HepG2 (cell line): ENCODE results near the gene IGFBP6. TPM values are rescaled to one million over a fixed set of nuclear protein-coding genes. Genes with fewer than 3 reads are reported as not detected.

Experiments used
- ATAC-seq: fragments of 200-7000 bp; cut with Tn5 transposase; 3 replicates; pipeline ENCODE4 v1.9.1; 2020; ENCODE audit warnings: mild to moderate bottlenecking, moderate library complexity
- BruUV-seq: library from RNA; stranded (reverse); fragments of 400-500 nt; replicated peaks from 2 replicates; lab custom pipeline; 2021; lab: Mats Ljungman, UMichigan
- CTCF ChIA-PET: fragments of 300-600 bp; formaldehyde crosslinking; extraction: SDS; loops from one replicate; lab custom pipeline; 2021; ENCODE audit warnings: low total read pairs, inconsistent platforms, low intra/inter-chr PET ratio; lab: Yijun Ruan, JAX
- POLR2A ChIA-PET: fragments of 350-600 bp; sonication (Branson Sonifier 250); formaldehyde crosslinking; loops from one replicate; lab custom pipeline; 2020; ENCODE audit warnings: antibody characterized with exemption, inconsistent platforms; lab: Yijun Ruan, JAX
- DNase-seq: peaks from one replicate; pipeline ENCODE4 v3.0.0-alpha.2; 2015; ENCODE audit warnings: low spot score
- FAIRE-seq: peaks from 3 replicates; lab custom pipeline; 2011; peaks lifted over from hg19 to GRCh38; lab: Jason Lieb, UNC
- H2AFZ ChIP-seq: one replicate; pipeline ENCODE4 v1.6.1; 2011; ENCODE audit warnings: low read length, inconsistent platforms
- H3K27ac ChIP-seq: fragments of 300-600 bp; 3 replicates; pipeline ENCODE4 v1.8.0; 2011; ENCODE audit warnings: mixed run types, mild to moderate bottlenecking, mixed read lengths, low read length, inconsistent platforms; ENCODE audit not compliant: insufficient read depth; ENCODE audit errors: extremely low read length
- H3K27me3 ChIP-seq, 2 experiments: fragments of 200-600 bp in 1 of 2; 2 replicates in 1 of 2; 3 replicates in 1 of 2; pipeline versions ENCODE4 v1.6.0 to v1.8.0; 2011; ENCODE audit warnings: low read length in 2 of 2, mild to moderate bottlenecking in 2 of 2, moderate library complexity in 2 of 2, inconsistent platforms in 1 of 2; ENCODE audit not compliant: insufficient read depth in 2 of 2, control insufficient read depth in 1 of 2
- H3K36me3 ChIP-seq, 2 experiments: fragments of 200-600 bp in 1 of 2; replicated peaks in 1 of 2; 2 replicates in 1 of 2; 3 replicates in 1 of 2; pipeline versions ENCODE4 v1.5.1 to v1.8.0; 2011; ENCODE audit warnings: low read length in 2 of 2, inconsistent platforms in 1 of 2; ENCODE audit not compliant: insufficient read depth in 2 of 2, control insufficient read depth in 1 of 2
- H3K4me1 ChIP-seq: 2 replicates; pipeline ENCODE4 v1.5.1; 2012; ENCODE audit warnings: low read length, inconsistent platforms; ENCODE audit not compliant: insufficient read depth
- H3K4me2 ChIP-seq: 2 replicates; pipeline ENCODE4 v1.6.0; 2011; ENCODE audit warnings: low read depth, low read length, inconsistent platforms
- H3K4me3 ChIP-seq, 3 experiments: fragments of 200-600 bp in 1 of 3; sonication (generic), shearing (Covaris generic) in 1 of 3; replicated peaks in 1 of 3; 2 replicates each; pipeline ENCODE4 v1.5.1; 2011 to 2016; ENCODE audit warnings: low read length in 3 of 3, inconsistent platforms in 2 of 3, low read depth in 2 of 3, mild to moderate bottlenecking in 2 of 3, control low read depth in 1 of 3, mixed read lengths in 1 of 3; ENCODE audit not compliant: insufficient read depth in 1 of 3
- H3K79me2 ChIP-seq: one replicate; pipeline ENCODE4 v1.6.1; 2011; ENCODE audit warnings: low read length, inconsistent platforms; ENCODE audit not compliant: insufficient read depth
- H3K9ac ChIP-seq: 2 replicates; pipeline ENCODE4 v1.6.0; 2011; ENCODE audit warnings: mild to moderate bottlenecking, low read depth, low read length, inconsistent platforms; ENCODE audit not compliant: insufficient read depth
- H3K9me3 ChIP-seq: 2 replicates; pipeline ENCODE4 v1.5.1; 2012; ENCODE audit warnings: mild to moderate bottlenecking, low read length
- H4K20me1 ChIP-seq: 2 replicates; pipeline ENCODE4 v1.6.0; 2011; ENCODE audit warnings: inconsistent platforms, mild to moderate bottlenecking, low read length, moderate library complexity; ENCODE audit not compliant: insufficient read depth
- AHR ChIP-seq: IDR thresholded peaks from 2 replicates; pipeline ENCODE4 v1.6.1; 2018; ENCODE audit warnings: missing genetic modification reagents, missing compliant biosample characterization
- CEBPG ChIP-seq: IDR thresholded peaks from 2 replicates; pipeline ENCODE4 v1.6.1; 2016
- FOXK1 ChIP-seq: sonication (generic); formaldehyde crosslinking; IDR thresholded peaks from 2 replicates; pipeline ENCODE4 v1.4.0; 2020; ENCODE audit warnings: low read depth, missing genetic modification reagents, borderline replicate concordance
- HHEX ChIP-seq: IDR thresholded peaks from 2 replicates; pipeline ENCODE4 v1.6.1; 2016; ENCODE audit warnings: control low read depth
- JDP2 ChIP-seq: sonication (generic); formaldehyde crosslinking; IDR thresholded peaks from 2 replicates; pipeline ENCODE4 v1.8.1; 2022; ENCODE audit warnings: missing genetic modification reagents, borderline replicate concordance
- KAT8 ChIP-seq: IDR thresholded peaks from 2 replicates; pipeline ENCODE4 v1.6.1; 2016; ENCODE audit warnings: missing genetic modification reagents, missing compliant biosample characterization
- REPIN1 ChIP-seq: sonication (generic); formaldehyde crosslinking; IDR thresholded peaks from 2 replicates; pipeline ENCODE4 v1.8.0; 2022; ENCODE audit warnings: missing genetic modification reagents, low read depth, mild to moderate bottlenecking, borderline replicate concordance
- RFX5 ChIP-seq: IDR thresholded peaks from 2 replicates; pipeline ENCODE4 v1.6.1; 2011; ENCODE audit warnings: low read depth, low read length, improper control_type of control experiment
- SMYD3 ChIP-seq: sonication (generic); formaldehyde crosslinking; IDR thresholded peaks from 2 replicates; pipeline ENCODE4 v1.8.1; 2023; ENCODE audit warnings: mild to moderate bottlenecking, missing genetic modification reagents
- SOX13 ChIP-seq, 3 experiments: fragments of 450-650 bp in 1 of 3; sonication (generic) in 1 of 3; formaldehyde crosslinking in 1 of 3; IDR thresholded peaks in 2 of 3; conservative IDR thresholded peaks in 1 of 3; 2 replicates each; pipeline versions ENCODE4 v1.5.0 to v1.6.1; 2016 to 2020; ENCODE audit warnings: antibody characterized with exemption in 1 of 3, mild to moderate bottlenecking in 1 of 3, missing compliant biosample characterization in 1 of 3, missing genetic modification reagents in 1 of 3, moderate library complexity in 1 of 3
- TCF12 ChIP-seq, 2 experiments: fragments of 450-650 bp in 1 of 2; sonication (generic) in 1 of 2; formaldehyde crosslinking in 1 of 2; IDR thresholded peaks; 2 replicates each; pipeline versions ENCODE4 v1.6.1 to v1.8.0; 2017 to 2022; ENCODE audit warnings: antibody characterized with exemption in 1 of 2, mild to moderate bottlenecking in 1 of 2, missing genetic modification reagents in 1 of 2, moderate library complexity in 1 of 2
- ZFP36L2 ChIP-seq: sonication (generic); formaldehyde crosslinking; IDR thresholded peaks from 2 replicates; pipeline ENCODE4 v1.4.0; 2020; ENCODE audit warnings: missing genetic modification reagents
- ZFP41 ChIP-seq: sonication (generic); formaldehyde crosslinking; IDR thresholded peaks from 2 replicates; pipeline ENCODE4 v1.4.0; 2020; ENCODE audit warnings: mild to moderate bottlenecking, missing genetic modification reagents, borderline replicate concordance
- ZNF143 ChIP-seq: sonication (generic); formaldehyde crosslinking; IDR thresholded peaks from 2 replicates; pipeline ENCODE4 v1.4.0; 2020; ENCODE audit warnings: missing genetic modification reagents
- ZNF3 ChIP-seq: IDR thresholded peaks from 2 replicates; pipeline ENCODE4 v1.7.0; 2017; ENCODE audit warnings: inconsistent platforms
- ZNF788 ChIP-seq: sonication (generic); formaldehyde crosslinking; IDR thresholded peaks from 2 replicates; pipeline ENCODE4 v1.5.0; 2020; ENCODE audit warnings: mild to moderate bottlenecking, missing genetic modification reagents, borderline replicate concordance
- ZSCAN9 ChIP-seq: IDR thresholded peaks from 2 replicates; pipeline ENCODE4 v1.6.1; 2016; ENCODE audit warnings: borderline replicate concordance
- WGBS: methylation state at CpG from one replicate; pipeline ENCODE4 v1.1.6; 2017; ENCODE audit warnings: low lambda C conversion rate; 5-methylcytosine and 5-hydroxymethylcytosine counted together
- in situ Hi-C: cut with HindIII; loops from 2 replicates; pipeline ENCODE4 v1.10.0; 2017; ENCODE audit warnings: low pct_unique_long_range_greater_than_20kb; ENCODE audit not compliant: extremely low pct_ligation_motif_present
- intact Hi-C: fragments of 100-400 bp; cut with micrococcal nuclease; formaldehyde crosslinking; loops from one replicate; pipeline ENCODE4 v1.10.0; 2022; ENCODE audit not compliant: unreplicated experiment
- polyA plus RNA-seq, 8 experiments: library from polyadenylated mRNA; depleted of rRNA in 3 of 8; stranded (reverse) in 7 of 8; unstranded in 1 of 8; fragments of >200 nt; fragmentation: Illumina TruSeq in 4 of 8; extraction: Trizol in 4 of 8; gene quantifications; 2 replicates each; pipeline versions ENCODE4 v1.2.1 to v1.2.3, GENCODE V29; 2011 to 2016; ENCODE audit warnings: low read depth in 4 of 8, missing spikeins in 1 of 8, mixed read lengths in 1 of 8; ENCODE audit not compliant: insufficient read depth in 1 of 8
- total RNA-seq, 5 experiments: library from RNA; depleted of rRNA; stranded (reverse); fragments of >200 nt; fragmentation: Illumina TruSeq; extraction: Trizol; gene quantifications; 2 replicates each; pipeline ENCODE4 v1.2.3, GENCODE V29; 2016; ENCODE audit warnings: low read depth in 1 of 5
- TF ChIP-seq, protein P1 (sequence below): IDR thresholded peaks from 2 replicates; pipeline ENCODE4 v1.6.1; 2016; ENCODE audit warnings: low read depth, borderline replicate concordance
- TF ChIP-seq, protein P2 (sequence below): sonication (generic); formaldehyde crosslinking; IDR thresholded peaks from 2 replicates; pipeline ENCODE4 v1.4.0; 2020; ENCODE audit warnings: missing genetic modification reagents
- TF ChIP-seq, protein P3 (sequence below): sonication (generic); formaldehyde crosslinking; IDR thresholded peaks from 2 replicates; pipeline ENCODE4 v1.4.0; 2020; ENCODE audit warnings: missing genetic modification reagents, mild to moderate bottlenecking, borderline replicate concordance

IGFBP6 gene
- total and polyA plus RNA-seq, 2 of the 13 experiments (the other 11 are each of a cell fraction or from before 2014, with no cell fraction given): 3.9 to 25.2 TPM

DNA sequence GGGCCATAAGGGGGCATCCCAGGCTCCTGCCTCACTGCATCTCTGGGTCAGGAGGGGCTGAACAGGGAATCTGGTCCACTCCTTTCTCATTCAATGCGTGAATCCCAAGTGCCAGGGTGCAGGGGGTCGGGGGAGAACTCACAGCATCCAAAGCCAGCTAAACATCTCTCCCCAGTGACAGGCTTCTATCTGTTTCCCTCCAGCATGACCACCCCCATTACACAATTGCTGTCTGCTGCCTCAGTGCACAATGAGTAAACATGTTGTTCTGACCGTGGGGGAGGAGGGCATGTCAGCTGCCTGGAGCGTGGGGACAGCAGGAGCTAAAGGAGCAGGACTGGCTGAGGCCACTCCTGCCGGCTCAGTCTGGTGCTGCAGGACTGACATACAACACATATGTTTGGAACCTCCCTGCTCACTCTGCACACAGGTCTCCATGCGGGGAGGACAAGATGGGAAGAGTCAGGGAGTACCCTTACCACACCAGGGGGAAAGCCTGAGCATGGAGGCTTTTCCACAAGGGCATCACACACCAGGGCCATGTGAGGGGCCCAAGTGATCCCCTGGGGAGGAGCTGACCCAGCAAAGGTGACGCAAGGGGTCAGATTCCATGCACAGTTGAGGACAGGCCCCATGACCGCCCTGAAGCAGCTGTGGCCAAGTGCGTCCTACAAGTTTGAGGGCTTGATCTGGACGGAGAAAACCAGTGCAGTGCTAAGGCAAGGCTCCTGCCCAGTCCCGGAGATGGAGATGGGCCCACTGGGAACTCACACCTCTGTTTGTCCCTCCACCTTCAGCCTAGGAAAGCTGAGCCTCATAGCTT, 46.2 kb upstream of the IGFBP6 start:
- BruUV-seq: no TSS peak
- H3K4me3 ChIP-seq: peak overlapping the region; percentile 59 to 80 (median 74)
- POLR2A ChIA-PET: interaction anchor here (0.6 to 8.3 kb wide), 18 partner anchors 9 to 449 kb away, joined by 3 to 83 read pairs (median 4); partner anchors contain the start of genes CSAD, EIF4B, KRT18 and KRT8
- TF ChIP-seq, protein P1, sequence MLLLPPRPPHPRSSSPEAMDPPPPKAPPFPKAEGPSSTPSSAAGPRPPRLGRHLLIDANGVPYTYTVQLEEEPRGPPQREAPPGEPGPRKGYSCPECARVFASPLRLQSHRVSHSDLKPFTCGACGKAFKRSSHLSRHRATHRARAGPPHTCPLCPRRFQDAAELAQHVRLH (CRISPR knock-in tag): no peak
- TF ChIP-seq HHEX (CRISPR knock-in tag) (0 out of 2 replicates have a peak, but pooled peaks have one; percentile 21), KAT8 (CRISPR knock-in tag) (no peak), RFX5 (no peak), SOX13 (IDR thresholded peaks at IDR 0.05) (peak; percentile 14; the same call in 1 of the 2 replicates), SOX13 (CRISPR knock-in tag; conservative IDR thresholded peaks at IDR 0.05 in 1 of 2, IDR thresholded peaks at IDR 0.05 in 1 of 2) (peak in 1 of 2 experiments; percentile 70; a peak in 2 of 4 replicates), ZNF143 (no peak), ZFP41 (CRISPR knock-in tag) (no peak), ZNF3 (CRISPR knock-in tag) (no peak), REPIN1 (CRISPR knock-in tag) (peak; percentile 40; the same call in 1 of the 2 replicates), ZNF788 (CRISPR knock-in tag) (peak; percentile 90; the same call in 1 of the 2 replicates), AHR (CRISPR knock-in tag) (no peak), ZSCAN9 (CRISPR knock-in tag) (no peak), SMYD3 (CRISPR knock-in tag) (peak; percentile 50; the same call in 1 of the 2 replicates), CEBPG (CRISPR knock-in tag) (peak; percentile 88), ZFP36L2 (no peak), FOXK1 (CRISPR knock-in tag) (peak; percentile 70; the same call in 1 of the 2 replicates), JDP2 (CRISPR knock-in tag) (no peak), TCF12 (IDR thresholded peaks at IDR 0.05) (no peak), TCF12 (CRISPR knock-in tag; IDR thresholded peaks at IDR 0.05) (no peak)
- TF ChIP-seq, protein P2, sequence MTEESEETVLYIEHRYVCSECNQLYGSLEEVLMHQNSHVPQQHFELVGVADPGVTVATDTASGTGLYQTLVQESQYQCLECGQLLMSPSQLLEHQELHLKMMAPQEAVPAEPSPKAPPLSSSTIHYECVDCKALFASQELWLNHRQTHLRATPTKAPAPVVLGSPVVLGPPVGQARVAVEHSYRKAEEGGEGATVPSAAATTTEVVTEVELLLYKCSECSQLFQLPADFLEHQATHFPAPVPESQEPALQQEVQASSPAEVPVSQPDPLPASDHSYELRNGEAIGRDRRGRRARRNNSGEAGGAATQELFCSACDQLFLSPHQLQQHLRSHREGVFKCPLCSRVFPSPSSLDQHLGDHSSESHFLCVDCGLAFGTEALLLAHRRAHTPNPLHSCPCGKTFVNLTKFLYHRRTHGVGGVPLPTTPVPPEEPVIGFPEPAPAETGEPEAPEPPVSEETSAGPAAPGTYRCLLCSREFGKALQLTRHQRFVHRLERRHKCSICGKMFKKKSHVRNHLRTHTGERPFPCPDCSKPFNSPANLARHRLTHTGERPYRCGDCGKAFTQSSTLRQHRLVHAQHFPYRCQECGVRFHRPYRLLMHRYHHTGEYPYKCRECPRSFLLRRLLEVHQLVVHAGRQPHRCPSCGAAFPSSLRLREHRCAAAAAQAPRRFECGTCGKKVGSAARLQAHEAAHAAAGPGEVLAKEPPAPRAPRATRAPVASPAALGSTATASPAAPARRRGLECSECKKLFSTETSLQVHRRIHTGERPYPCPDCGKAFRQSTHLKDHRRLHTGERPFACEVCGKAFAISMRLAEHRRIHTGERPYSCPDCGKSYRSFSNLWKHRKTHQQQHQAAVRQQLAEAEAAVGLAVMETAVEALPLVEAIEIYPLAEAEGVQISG (CRISPR knock-in tag): peak; percentile 64
- TF ChIP-seq, protein P3, sequence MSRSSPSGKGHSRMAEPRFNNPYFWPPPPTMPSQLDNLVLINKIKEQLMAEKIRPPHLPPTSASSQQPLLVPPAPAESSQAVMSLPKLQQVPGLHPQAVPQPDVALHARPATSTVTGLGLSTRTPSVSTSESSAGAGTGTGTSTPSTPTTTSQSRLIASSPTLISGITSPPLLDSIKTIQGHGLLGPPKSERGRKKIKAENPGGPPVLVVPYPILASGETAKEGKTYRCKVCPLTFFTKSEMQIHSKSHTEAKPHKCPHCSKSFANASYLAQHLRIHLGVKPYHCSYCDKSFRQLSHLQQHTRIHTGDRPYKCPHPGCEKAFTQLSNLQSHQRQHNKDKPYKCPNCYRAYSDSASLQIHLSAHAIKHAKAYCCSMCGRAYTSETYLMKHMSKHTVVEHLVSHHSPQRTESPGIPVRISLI: no peak; the same call in 1 of the 2 replicates

More for the DNA sequence above, 46.2 kb upstream of the IGFBP6 start:
- ATAC-seq: peak; percentile 45
- peak overlapping the region; percentile 95 for H3K4me2 ChIP-seq
- H3K79me2 ChIP-seq: peaks cover 18% of the 10 kb centered on the region
- peak overlapping the region; percentile 77 for H3K9ac ChIP-seq
- intact Hi-C loops (no loop called here), in situ Hi-C loops (no loop called here)
- peak; percentile 82 for DNase-seq
- no peak overlapping the region for H2AFZ ChIP-seq
- H3K36me3 ChIP-seq: 0 out of 5 replicates have a peak, but pooled peaks cover 0 to 7% of the 10 kb centered on the region in 2 experiments
- FAIRE-seq: peak; percentile 82
- CTCF ChIA-PET: no interaction called here
- H3K27ac ChIP-seq: peak overlapping the region; percentile 89
- H3K27me3 ChIP-seq: no peaks in the 10 kb centered on the region; a peak in 1 of 5 replicates
- no peaks in the 10 kb centered on the region for H4K20me1 ChIP-seq
- H3K4me1 ChIP-seq: peaks cover 59% of the 10 kb centered on the region
- no peaks in the 10 kb centered on the region for H3K9me3 ChIP-seq
- WGBS: 2% methylated on average over 6 of the region's 11 CpGs
